ENCODE results near the gene SLC17A7.
A peak's percentile ranks its signal among the peaks of the same experiment; 100 is the strongest.

Gene SLC17A7

DNA sequence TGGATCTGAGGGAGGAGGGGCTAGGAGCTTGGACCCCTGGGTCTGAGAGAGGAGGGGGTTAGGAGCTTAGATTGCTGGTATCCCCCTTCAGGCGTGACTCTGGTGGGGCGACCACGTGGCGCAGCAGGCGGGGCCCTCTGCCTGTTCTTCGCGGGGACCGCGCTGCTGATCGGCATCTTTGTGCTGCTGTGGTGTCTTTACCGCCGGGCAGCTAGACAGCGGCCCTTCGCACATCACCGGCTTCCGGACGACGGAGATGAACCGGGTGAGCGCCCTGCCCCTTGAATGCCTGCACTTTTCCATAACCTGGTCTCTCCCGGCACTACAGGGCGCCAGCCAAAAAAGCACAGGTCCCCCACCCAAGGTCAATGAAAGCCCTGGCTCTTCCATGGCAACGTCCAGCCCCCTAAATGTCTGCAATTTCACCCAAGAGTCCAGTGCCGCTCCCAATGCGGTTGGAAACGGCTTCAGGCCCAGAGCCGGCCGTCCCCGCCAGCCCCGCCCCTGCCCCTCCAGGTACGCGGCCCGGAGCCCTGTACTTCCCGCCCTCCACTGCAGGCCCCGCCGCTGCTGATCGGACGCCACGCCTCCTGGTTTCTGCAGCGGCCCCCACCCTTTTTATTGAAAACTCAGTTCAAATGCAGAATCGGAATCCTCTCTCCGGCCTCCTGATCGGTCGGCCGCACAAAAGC, 13.3 kb downstream of the SLC17A7 start:
- peaks cover 65% of the 10 kb centered on the region for H3K27me3 Mint-ChIP-seq
- no peaks in the 10 kb centered on the region for H3K9me3 Mint-ChIP-seq
- peaks cover 2% of the 10 kb centered on the region for H3K36me3 Mint-ChIP-seq
- no peak overlapping the region for H3K27ac Mint-ChIP-seq
- peaks cover 54% of the 10 kb centered on the region for H3K4me1 Mint-ChIP-seq
- H3K4me3 Mint-ChIP-seq = peak overlapping the region; percentile 65

DNA sequence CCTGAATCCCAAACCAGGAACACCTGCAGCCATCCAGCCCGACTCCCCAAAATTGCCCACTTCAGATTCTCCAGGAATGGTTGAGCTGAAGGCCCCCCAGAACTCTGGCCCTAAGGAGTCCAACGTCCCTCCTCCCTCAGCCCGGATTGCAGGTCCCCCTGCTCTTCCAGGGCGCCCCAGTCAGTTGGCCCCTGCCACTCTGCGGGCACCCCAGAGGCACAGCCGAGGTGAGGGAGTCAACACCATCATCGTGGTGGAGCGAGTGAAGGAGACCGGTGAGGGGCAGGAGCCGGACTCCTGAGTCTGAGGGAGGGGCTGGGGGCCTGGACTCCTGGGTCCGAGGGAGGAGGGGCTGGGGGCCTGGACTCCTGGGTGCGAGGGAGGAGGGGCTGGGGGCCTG, 14.0 kb downstream of the SLC17A7 start:
- H3K27ac Mint-ChIP-seq = no peak overlapping the region
- H3K4me1 Mint-ChIP-seq = peaks cover 55% of the 10 kb centered on the region
- no peak overlapping the region for H3K4me3 Mint-ChIP-seq

DNA sequence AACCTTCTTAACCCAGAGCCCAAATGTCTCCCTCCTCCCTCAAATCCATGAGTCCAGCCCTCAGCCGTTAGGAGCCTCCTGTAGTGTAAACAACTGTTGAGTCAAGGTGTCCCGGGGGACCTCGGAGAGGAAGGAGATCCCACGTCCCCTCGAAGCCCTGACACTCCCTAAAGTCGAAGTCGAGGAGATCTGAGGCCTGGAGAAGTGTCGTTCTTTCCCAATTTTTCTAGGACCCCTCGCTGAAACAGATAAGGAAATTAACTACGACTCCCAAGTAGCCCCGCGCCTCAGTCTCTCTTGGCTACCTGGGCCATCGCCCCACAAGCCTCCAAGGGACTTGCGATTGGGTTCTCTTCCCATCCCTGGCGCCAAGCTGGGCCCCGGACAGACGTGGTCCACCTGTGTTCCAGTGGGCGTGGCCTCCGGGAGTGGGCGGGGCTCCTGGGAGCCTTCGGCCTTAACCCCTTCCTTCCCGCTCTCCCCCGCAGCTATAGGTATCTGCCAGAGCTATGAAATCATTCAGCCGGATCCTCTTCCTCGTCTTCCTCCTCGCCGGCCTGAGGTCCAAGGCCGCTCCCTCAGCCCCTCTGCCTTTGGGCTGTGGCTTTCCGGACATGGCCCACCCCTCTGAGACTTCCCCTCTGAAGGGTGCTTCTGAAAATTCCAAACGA, 15.3 kb downstream of the SLC17A7 start:
- Mint-ChIP-seq H3K36me3 (peaks cover 2% of the 10 kb centered on the region), H3K4me3 (no peak overlapping the region), H3K27me3 (peaks cover 69% of the 10 kb centered on the region), H3K4me1 (peaks cover 62% of the 10 kb centered on the region), H3K9me3 (no peaks in the 10 kb centered on the region), H3K27ac (no peak overlapping the region)

More for the DNA sequence above, 14.0 kb downstream of the SLC17A7 start:
- peaks cover 2% of the 10 kb centered on the region for H3K36me3 Mint-ChIP-seq
- peaks cover 65% of the 10 kb centered on the region for H3K27me3 Mint-ChIP-seq
- H3K9me3 Mint-ChIP-seq = no peaks in the 10 kb centered on the region

DNA sequence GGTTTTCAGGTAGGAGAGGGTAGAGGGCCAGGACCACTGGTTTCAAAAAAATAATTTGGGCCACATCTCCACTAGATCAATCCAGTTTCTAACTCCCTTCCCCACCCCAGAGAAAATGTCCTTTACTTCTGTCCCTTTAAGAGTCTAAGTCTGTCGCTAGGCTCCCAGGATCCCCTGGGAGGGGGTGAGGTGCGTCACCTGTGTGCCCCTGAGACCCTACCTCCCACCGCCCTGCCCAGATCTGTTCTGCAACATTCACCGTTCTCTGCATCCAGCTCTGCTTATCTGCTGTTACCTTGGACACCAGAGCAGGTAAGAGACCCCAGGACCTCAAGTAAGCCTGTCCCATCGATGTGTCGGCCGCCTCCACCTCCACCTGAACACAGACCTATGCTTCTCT, 16.1 kb downstream of the SLC17A7 start, which contains the start of gene GFY:
TSS of gene GFY (plus strand) at position 211 of the 400 bp plus-strand sequence. CDS start 1,043 bp downstream, outside the sequence.
- H3K4me1 Mint-ChIP-seq = peaks cover 64% of the 10 kb centered on the region
- no peaks in the 10 kb centered on the region for H3K9me3 Mint-ChIP-seq
- H3K4me3 Mint-ChIP-seq = no peak within 1 kb of the TSS
- H3K36me3 Mint-ChIP-seq = no peaks in the 10 kb centered on the region
- peak within 1 kb of the TSS; percentile 38 for H3K27ac Mint-ChIP-seq
- H3K27me3 Mint-ChIP-seq = peaks cover 68% of the 10 kb centered on the region

DNA sequence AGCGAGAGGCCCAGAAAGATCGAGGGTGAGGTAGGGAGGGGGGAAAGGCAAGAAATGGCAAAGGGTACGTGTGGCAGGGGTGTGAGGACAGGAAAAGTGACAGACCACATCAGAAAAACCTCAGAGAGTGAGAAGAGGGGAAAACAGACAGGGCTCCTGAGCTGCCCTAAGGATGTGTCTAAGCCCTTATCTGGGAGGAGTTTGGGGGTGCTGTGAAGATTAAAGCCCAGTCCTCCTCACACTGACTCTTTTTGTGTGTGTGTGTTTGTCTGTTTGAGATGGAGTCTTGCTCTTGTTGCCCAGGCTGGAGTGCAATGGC, 17.4 kb downstream of the SLC17A7 start:
- peak overlapping the region; percentile 50 for H3K4me3 Mint-ChIP-seq
- H3K27ac Mint-ChIP-seq = no peak overlapping the region
- no peaks in the 10 kb centered on the region for H3K36me3 Mint-ChIP-seq
- no peaks in the 10 kb centered on the region for H3K9me3 Mint-ChIP-seq
- H3K4me1 Mint-ChIP-seq = peaks cover 64% of the 10 kb centered on the region
- peaks cover 69% of the 10 kb centered on the region for H3K27me3 Mint-ChIP-seq

DNA sequence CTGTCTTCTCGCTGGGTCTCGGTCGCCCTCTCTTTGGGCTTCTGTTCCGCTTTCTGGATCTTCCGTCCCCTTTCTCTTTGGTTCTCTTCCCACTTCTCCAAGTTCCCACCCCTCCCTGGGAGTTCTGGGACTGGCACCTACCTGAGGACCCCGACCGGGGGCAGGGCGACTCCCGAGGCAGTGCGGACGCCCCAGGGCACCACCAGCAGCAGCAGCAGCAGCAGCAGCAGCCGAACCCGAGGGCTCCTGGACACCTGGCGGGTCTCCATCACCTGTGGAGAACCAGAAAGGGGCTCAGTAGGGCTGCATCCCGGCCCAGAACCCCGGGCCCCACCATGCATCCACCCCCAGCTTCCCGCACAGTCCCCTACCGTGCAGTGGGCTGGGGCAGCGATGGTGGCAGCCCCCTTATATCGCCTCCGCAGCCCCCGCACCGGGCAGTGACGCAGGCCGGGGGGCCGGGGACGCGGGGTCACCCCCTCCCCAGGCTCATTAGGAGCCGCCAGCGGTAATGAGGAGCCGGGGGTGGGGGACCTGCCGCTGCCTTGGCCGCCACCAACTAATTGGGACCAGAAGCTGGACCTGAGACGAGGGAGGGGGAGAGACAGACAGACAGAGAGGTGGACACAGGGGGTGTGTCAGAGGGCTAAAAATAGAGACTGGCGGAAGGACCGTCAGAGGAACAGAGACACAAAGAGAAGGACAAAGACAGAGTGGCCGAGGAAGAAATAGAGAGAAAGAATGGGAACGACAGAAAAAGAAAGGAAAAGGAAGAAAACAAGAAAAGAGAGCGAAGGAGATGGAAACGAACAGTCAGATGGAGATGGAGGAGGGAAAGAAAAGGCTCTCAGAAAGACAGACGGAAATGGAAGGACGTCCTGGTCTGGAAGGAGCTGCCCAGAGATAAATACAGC, 18.0 kb downstream of the SLC17A7 start, which contains the start of gene PTH2:
TSS of gene PTH2 (minus strand) at position 371 of the 914 bp plus-strand sequence. CDS start at position 269, 102 bp downstream.
- no peaks in the 10 kb centered on the region for H3K9me3 Mint-ChIP-seq
- H3K4me3 Mint-ChIP-seq = peak within 1 kb of the TSS; percentile 68
- H3K27ac Mint-ChIP-seq = peak within 1 kb of the TSS; percentile 68
- no peaks in the 10 kb centered on the region for H3K36me3 Mint-ChIP-seq
- peaks cover 69% of the 10 kb centered on the region for H3K27me3 Mint-ChIP-seq
- peaks cover 59% of the 10 kb centered on the region for H3K4me1 Mint-ChIP-seq

DNA sequence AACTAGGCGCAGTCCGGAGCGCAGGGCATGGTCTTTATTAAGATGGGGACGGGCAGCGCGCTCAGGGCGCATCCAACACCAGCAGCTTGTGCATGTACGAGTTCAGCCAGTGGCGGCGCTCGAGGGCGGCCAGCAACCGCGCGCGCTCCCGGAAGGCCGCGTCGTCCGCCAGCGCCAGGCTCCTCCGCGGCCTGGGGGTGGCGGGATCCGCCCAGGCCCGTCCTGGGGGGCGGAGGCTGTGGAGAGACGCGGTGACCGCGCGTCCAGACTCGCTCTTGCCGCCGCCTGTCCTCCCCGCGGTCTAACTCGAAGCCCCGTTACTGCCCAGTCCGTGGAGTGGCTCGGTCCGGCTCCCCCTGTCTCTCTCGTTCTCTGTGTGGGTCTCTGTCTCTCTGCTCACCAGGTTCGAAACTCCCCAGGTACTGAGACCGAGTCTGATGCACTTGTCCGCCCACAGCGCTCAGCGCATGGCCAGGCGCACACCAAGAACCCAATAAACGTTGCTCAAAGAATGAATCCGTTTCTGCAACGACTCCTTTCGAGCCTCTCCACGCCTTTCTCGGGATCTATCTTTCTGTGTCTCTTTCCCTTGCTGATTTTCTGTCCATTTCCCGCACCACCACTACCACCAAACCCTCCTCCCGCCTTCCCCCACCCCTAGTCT, 18.8 kb downstream of the SLC17A7 start:
- H3K4me1 Mint-ChIP-seq = peaks cover 51% of the 10 kb centered on the region
- H3K36me3 Mint-ChIP-seq = no peaks in the 10 kb centered on the region
- H3K27ac Mint-ChIP-seq = peak overlapping the region; percentile 60
- H3K27me3 Mint-ChIP-seq = peaks cover 66% of the 10 kb centered on the region
- H3K4me3 Mint-ChIP-seq = peak overlapping the region; percentile 68
- no peaks in the 10 kb centered on the region for H3K9me3 Mint-ChIP-seq

DNA sequence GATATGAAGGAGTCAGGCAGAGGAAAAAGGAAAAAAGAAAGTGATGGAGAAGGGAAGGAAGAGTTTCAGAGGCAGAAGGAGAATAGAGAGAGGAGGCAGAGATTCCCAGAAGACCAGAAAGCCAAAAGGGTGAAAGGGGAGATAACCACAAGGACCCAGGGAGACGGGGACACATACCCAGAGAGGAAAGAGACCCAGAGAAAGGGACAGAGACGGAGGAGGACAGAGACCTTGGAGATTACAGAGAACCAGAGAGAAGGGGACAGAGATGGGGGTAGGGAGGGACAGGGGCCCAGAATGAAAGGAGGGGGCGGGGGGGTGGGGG, 19.5 kb downstream of the SLC17A7 start:
- Mint-ChIP-seq H3K27ac (no peak overlapping the region), H3K36me3 (no peaks in the 10 kb centered on the region), H3K27me3 (peaks cover 62% of the 10 kb centered on the region), H3K9me3 (no peaks in the 10 kb centered on the region), H3K4me3 (peak overlapping the region; percentile 45), H3K4me1 (peaks cover 46% of the 10 kb centered on the region)

DNA sequence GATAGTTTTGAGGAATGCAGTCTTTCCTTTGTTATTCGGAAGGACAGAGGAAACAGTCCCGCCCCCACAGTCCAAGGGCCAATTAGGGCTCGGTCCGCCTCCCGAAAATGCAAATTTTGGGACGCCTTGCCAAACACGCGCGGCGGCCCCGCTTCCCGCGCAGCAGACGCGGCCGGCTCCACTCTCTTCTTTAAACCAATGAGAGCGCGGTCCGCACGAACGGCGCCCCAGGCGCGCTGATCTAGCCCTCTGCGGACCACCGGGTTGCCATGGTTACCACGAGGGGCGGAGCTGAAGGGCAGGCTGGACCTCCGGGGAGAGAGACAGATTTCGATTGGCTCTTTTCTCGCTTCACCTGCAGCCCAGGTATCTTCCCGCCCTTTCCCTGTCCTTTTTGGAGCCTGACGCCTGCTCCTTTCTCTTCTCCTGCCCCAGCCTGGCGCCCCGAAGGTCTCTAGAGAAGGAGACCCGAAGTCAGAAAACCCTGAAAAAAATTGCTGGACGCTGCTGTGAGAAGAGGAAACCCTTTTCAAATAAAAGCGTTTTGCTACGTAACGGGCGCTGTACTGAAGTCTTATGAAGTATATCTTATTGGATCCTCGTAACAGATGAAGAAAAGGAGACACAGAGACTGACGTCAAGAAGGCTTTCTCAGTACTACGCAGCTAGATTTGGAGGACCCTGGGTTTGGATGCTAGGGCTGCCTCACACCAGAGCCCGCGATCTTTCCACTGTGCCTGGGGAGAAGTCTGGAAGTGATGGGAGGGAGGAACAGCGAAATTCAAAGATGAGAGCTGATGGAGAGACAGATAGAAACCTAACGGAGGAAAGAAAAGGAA, 20.1 kb downstream of the SLC17A7 start:
- Mint-ChIP-seq H3K27me3 (peaks cover 56% of the 10 kb centered on the region), H3K4me1 (peaks cover 40% of the 10 kb centered on the region), H3K4me3 (peak overlapping the region; percentile 45), H3K9me3 (no peaks in the 10 kb centered on the region), H3K27ac (no peak overlapping the region), H3K36me3 (no peaks in the 10 kb centered on the region)

DNA sequence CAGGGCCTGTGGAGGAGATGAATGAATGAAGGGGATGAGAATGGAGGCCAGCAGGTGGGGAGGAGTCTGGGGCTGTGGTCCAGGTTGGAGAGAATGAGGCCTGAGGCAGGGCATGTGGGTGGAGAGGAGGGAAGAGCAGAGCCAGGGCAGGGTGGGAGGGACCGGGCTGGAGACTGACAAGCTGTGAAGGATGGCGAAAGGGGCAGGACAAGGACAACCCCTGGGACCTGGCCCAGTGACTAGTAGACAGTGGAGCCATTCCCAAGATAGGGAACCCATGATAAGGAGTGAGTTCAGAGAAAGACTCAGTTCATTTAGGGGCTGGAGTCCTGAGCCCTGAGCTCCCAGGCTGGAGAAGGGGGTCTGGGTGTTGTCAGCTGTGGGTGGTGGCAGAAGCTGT, 21.1 kb downstream of the SLC17A7 start:
- H3K27ac Mint-ChIP-seq = no peak overlapping the region

DNA sequence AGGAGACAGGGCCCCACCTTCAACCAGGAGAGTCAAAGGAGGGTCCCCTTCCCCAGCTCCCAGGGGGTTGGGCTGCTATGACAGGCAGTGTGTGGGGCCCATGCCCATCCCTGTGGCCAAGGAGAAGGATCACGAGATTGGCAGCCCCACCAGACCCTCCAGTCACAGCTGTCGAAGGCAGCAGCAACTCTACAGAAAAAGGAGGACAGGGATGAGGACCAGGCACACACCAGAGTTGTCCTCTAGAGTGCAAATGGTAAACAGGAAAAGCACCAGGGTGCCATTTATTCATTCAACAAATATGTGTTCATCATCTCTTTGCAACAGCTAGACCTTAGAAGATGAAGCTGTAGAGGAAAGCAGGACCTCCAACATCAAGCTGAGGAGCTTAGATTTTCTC, 22.2 kb downstream of the SLC17A7 start:
- Mint-ChIP-seq H3K27ac (no peak overlapping the region), H3K4me3 (no peak overlapping the region), H3K4me1 (peaks cover 28% of the 10 kb centered on the region), H3K27me3 (peaks cover 41% of the 10 kb centered on the region), H3K36me3 (no peaks in the 10 kb centered on the region), H3K9me3 (no peaks in the 10 kb centered on the region)

More for the DNA sequence above, 21.1 kb downstream of the SLC17A7 start:
- H3K4me3 Mint-ChIP-seq = no peak overlapping the region
- no peaks in the 10 kb centered on the region for H3K36me3 Mint-ChIP-seq
- H3K27me3 Mint-ChIP-seq = peaks cover 46% of the 10 kb centered on the region
- no peaks in the 10 kb centered on the region for H3K9me3 Mint-ChIP-seq
- H3K4me1 Mint-ChIP-seq = peaks cover 30% of the 10 kb centered on the region

DNA sequence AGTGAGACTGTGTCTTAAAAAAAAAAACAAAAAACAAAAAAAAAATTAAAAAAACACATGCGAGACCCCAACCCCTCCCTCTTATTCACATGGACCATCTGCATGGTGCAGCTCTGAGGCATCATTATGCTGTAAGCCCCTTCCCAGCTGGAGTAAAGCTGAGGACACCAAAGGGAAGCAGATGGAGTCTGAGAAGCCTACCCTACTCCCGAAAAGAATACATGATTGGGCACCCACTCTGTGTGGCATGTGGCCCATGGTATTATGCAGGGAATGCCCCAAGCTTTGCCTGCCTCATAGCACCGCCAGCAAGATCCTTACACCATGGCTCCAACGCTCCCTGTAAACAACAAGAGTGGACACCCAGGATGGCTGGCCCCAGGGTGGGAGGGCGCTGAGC, 22.8 kb downstream of the SLC17A7 start:
- no peak overlapping the region for H3K4me3 Mint-ChIP-seq
- H3K9me3 Mint-ChIP-seq = no peaks in the 10 kb centered on the region
- peaks cover 36% of the 10 kb centered on the region for H3K27me3 Mint-ChIP-seq
- H3K4me1 Mint-ChIP-seq = peaks cover 22% of the 10 kb centered on the region
- H3K27ac Mint-ChIP-seq = no peak overlapping the region
- H3K36me3 Mint-ChIP-seq = no peaks in the 10 kb centered on the region

DNA sequence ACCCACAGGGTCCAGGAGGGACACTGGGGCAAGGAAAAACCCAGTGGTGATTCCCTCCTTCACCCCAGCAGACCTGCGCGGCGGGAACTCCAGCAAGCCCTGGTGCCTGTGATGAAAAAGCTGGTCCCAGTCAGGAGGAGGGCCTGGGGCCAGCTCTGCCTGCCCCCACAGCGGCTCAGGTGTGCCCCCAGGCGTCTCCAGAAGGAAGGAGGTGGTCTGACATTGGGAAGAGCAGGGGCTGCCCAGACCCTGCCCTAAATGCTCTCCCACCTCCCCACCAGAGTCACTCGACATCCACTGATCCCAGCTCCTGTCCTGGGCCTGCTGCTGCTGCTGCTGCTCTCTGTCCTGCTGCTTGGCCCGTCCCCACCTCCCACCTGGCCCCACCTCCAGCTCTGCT, 24.2 kb downstream of the SLC17A7 start:
- no peaks in the 10 kb centered on the region for H3K9me3 Mint-ChIP-seq
- H3K27ac Mint-ChIP-seq = no peak overlapping the region
- no peak overlapping the region for H3K4me3 Mint-ChIP-seq
- peaks cover 30% of the 10 kb centered on the region for H3K27me3 Mint-ChIP-seq
- H3K4me1 Mint-ChIP-seq = peaks cover 18% of the 10 kb centered on the region
- H3K36me3 Mint-ChIP-seq = no peaks in the 10 kb centered on the region

DNA sequence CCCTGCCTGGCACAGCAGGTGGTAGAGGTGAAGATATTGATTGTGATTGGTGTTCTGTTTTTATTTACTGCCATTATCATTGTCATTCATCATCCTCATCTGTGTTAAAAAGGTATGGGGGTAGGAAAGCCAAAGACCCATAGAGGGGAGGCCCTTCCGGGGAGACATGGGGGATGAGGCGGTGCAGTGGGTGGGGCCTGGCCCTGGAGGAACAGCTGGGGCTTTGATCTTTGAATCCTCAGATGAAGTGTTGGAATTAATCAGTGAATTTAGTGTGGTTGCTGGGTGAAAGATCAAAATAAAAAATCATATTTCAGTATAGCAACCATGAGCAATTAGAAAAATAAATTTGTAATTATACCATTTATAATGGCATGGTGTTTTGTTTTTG, 25.5 kb downstream of the SLC17A7 start:
- H3K4me1 Mint-ChIP-seq = peaks cover 19% of the 10 kb centered on the region
- H3K4me3 Mint-ChIP-seq = no peak overlapping the region
- no peaks in the 10 kb centered on the region for H3K36me3 Mint-ChIP-seq
- H3K27me3 Mint-ChIP-seq = peaks cover 20% of the 10 kb centered on the region
- no peaks in the 10 kb centered on the region for H3K9me3 Mint-ChIP-seq
- peak overlapping the region; percentile 52 for H3K27ac Mint-ChIP-seq
